NCI-H345 treated with DMSO at 0.1 percent for 48 hours (cell line): ENCODE measurements around the gene PLXNA4.

ENCODE experiments used
- DNase-seq: peaks from one replicate; lab custom pipeline; 2025; ENCODE audit not compliant: unreplicated experiment; lab: John Stamatoyannopoulos, UW

The PLXNA4 gene

GRCh38 chr7:132592936-132593335 is 16.7 kb upstream of the PLXNA4 start:
- no peak for DNase-seq

GRCh38 chr7:132592231-132592920 is 16.1 kb upstream of the PLXNA4 start:
- DNase-seq: no peak

- no peak for DNase-seq
Observed at GRCh38 chr7:132590162-132590561, 13.9 kb upstream of the PLXNA4 start.

- DNase-seq: no peak
Observed at GRCh38 chr7:132588596-132588995, 12.3 kb upstream of the PLXNA4 start.

GRCh38 chr7:132584796-132585494 is 8.7 kb upstream of the PLXNA4 start:
- peak; percentile 6 for DNase-seq

GRCh38 chr7:132581431-132581830 is 5.2 kb upstream of the PLXNA4 start:
- no peak for DNase-seq

- peak; percentile 69 for DNase-seq
Observed at GRCh38 chr7:132580717-132581285, 4.5 kb upstream of the PLXNA4 start.

- no peak for DNase-seq
Observed at GRCh38 chr7:132580277-132580676, 4.0 kb upstream of the PLXNA4 start.

- no peak for DNase-seq
Observed at GRCh38 chr7:132579260-132579899, 3.1 kb upstream of the PLXNA4 start.

- DNase-seq: no peak
Observed at GRCh38 chr7:132578826-132579225, 2.6 kb upstream of the PLXNA4 start.

GRCh38 chr7:132578050-132578370 is 1.7 kb upstream of the PLXNA4 start:
- DNase-seq: no peak

- DNase-seq: peak; percentile 37
Observed at GRCh38 chr7:132577206-132578049, 1.2 kb upstream of the PLXNA4 start.

- DNase-seq: no peak
Observed at GRCh38 chr7:132576721-132577085, 433 bp upstream of the PLXNA4 start.

- peak; percentile 50 for DNase-seq
Observed at GRCh38 chr7:132575419-132575981, 770 bp downstream of the PLXNA4 start.

- DNase-seq: no peak
Observed at GRCh38 chr7:132574223-132574622, 2.0 kb downstream of the PLXNA4 start.

- DNase-seq: no peak
Observed at GRCh38 chr7:132573251-132573955, 2.9 kb downstream of the PLXNA4 start.

- DNase-seq: no peak
Observed at GRCh38 chr7:132572526-132572925, 3.7 kb downstream of the PLXNA4 start.

GRCh38 chr7:132571970-132572369 is 4.3 kb downstream of the PLXNA4 start:
- no peak for DNase-seq

- no peak for DNase-seq
Observed at GRCh38 chr7:132569884-132570614, 6.2 kb downstream of the PLXNA4 start.

GRCh38 chr7:132568962-132569361 is 7.3 kb downstream of the PLXNA4 start:
- DNase-seq: no peak
